Mucosa of stomach (tissue), 1 donor: ENCODE results near the gene DHODH.
A peak's percentile ranks its signal among the peaks of the same experiment; 100 is the strongest.

Experiments used
- H3K27me3 ChIP-seq: one replicate; pipeline ENCODE4 v1.7.0; 2013; ENCODE audit warnings: mild to moderate bottlenecking, low read length; ENCODE audit not compliant: control insufficient read depth, insufficient read depth
- H3K36me3 ChIP-seq: one replicate; pipeline ENCODE4 v1.7.0; 2013; ENCODE audit warnings: low read length; ENCODE audit not compliant: control insufficient read depth, insufficient read depth
- H3K4me1 ChIP-seq: one replicate; pipeline ENCODE4 v1.7.0; 2013; ENCODE audit warnings: mild to moderate bottlenecking, low read length; ENCODE audit not compliant: control insufficient read depth, insufficient read depth
- H3K4me3 ChIP-seq: one replicate; pipeline ENCODE4 v1.7.0; 2013; ENCODE audit warnings: low read length
- H3K9ac ChIP-seq: one replicate; pipeline ENCODE4 v1.7.0; 2013; ENCODE audit warnings: mild to moderate bottlenecking, low read length, moderate library complexity
- H3K9me3 ChIP-seq: one replicate; pipeline ENCODE4 v1.7.0; 2013; ENCODE audit warnings: mild to moderate bottlenecking, low read length, moderate library complexity; ENCODE audit not compliant: control insufficient read depth
- donor health status: Pancreatic carcinoma.

Gene DHODH

DNA sequence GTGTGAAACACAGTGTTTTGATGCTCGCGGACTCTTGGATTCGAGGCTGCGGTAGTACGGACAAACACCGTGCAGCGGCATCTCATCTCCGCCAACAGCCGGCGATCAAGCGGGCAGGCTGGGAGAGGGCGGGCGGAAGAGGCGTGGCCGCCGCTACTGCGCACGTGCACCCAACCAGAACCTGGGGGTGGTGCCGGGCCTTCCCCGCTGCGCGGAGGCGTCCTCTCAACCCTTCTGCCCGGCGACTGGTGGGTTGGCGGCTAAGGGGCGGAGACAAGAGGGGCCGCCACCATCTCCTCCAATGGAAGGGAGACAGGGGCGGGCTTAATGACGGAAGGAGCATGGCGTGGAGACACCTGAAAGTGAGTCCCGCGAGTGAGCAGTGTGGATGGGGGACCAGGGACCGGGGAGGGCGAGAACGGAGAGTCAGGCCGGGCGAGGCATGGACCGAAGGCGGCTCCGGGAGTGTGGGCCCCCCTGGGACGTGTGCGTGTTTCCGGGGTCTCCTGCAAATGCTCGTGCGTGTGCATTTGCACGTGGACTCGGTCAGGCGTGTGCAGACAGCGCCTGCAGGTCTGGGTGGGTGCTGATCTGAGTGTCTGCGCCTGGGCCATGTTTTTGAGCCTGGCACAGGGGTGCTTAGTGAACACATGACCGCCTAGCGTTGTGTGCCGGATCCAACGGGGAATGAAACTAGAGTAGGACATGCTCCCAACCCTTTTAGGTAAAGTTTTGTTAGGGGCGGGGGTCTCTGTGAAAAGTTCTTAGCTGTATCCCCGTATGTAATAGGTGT is at the start of gene DHODH:
Gene DHODH, plus strand, starts transcription at position 321 of the 793 bp plus-strand sequence. Its CDS starts 21 bp downstream, at position 342.
- peaks cover 8% of the 10 kb centered on the region for H3K4me1 ChIP-seq
- peak within 1 kb of the TSS; percentile 92 for H3K4me3 ChIP-seq
- peak within 1 kb of the TSS; percentile 61 for H3K9ac ChIP-seq
- H3K36me3 ChIP-seq, result no peaks in the 10 kb centered on the region
- no peaks in the 10 kb centered on the region for H3K9me3 ChIP-seq
- H3K27me3 ChIP-seq, result no peaks in the 10 kb centered on the region

DNA sequence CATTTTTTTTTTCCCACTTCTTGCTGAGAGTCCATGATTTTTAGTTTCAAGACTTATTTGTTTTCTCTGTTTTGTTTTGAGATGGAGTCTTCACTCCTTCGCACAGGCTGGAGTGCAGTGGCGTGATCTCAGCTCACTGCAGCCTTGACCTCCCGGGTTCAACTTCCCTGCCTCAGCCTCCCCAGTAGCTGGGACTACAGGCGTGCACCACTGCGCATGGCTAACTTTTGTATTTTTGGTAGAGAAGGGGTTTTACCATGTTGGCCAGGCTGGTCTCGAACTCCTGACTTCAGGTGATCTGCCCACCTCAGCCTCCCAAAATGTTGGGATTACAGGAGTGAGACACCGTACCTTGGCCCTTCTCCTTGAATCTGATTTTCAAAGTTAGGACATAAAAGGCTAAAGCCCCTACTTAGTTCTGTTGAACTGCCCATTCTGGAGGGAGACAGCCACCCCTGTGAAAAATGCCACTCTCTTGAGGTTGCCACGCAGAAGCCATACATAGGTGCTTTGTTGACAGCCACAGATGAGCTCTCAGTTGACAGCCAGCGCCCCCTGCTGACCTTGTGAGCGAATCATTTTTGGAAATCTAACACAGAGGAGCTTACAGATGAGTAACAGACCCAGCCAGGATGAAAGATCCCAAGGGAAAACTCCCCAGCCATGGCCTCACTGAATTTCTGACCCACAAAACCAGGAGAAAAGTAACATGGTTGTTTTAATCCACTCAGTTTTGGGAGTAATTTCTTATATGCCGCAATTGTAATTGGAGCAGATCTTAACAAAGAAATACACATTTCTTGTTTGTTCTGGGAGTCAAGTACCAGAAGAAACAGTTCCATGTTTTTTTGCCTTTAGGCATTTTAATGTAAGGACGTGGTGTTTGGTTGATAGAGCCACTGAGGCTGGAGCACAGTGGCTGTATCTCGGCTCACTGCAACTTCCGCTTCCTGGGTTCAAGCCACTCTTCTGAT is 47.2 kb upstream of the DHODH start:
- no peaks in the 10 kb centered on the region for H3K9me3 ChIP-seq
- no peak overlapping the region for H3K9ac ChIP-seq
- no peaks in the 10 kb centered on the region for H3K4me1 ChIP-seq
- no peak overlapping the region for H3K4me3 ChIP-seq
- H3K36me3 ChIP-seq, result no peaks in the 10 kb centered on the region
- H3K27me3 ChIP-seq, result no peaks in the 10 kb centered on the region

- H3K36me3 ChIP-seq, result no peaks in the 10 kb centered on the region
Measured at GRCh38 chr16:71963125-71963875, 45.2 kb upstream of the DHODH start.

DNA sequence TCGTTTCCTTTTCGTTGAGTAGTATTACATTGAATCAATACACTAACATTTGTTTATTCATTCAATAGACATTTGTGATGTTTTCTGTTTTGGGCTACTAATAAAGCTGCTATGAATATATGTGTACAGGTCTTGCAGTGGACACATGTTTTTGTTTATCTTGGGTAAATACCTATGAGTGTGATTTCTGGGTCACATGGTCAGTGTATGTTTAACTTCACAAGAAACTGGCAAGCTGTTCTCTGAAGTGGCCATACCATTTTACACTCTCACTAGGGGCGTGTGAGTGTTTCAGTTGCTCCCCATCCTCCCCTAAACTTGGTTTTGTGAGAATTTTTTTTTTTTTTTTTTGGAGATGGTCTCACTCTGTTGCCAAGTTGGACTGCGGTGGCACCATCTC is 43.3 kb upstream of the DHODH start:
- H3K9ac ChIP-seq, result no peak overlapping the region
- no peaks in the 10 kb centered on the region for H3K36me3 ChIP-seq
- no peak overlapping the region for H3K4me3 ChIP-seq
- H3K27me3 ChIP-seq, result no peaks in the 10 kb centered on the region
- no peaks in the 10 kb centered on the region for H3K4me1 ChIP-seq
- no peaks in the 10 kb centered on the region for H3K9me3 ChIP-seq

More at GRCh38 chr16:71963125-71963875, 45.2 kb upstream of the DHODH start:
- Histone ChIP-seq H3K9me3 (no peaks in the 10 kb centered on the region), H3K27me3 (no peaks in the 10 kb centered on the region), H3K4me3 (no peak overlapping the region), H3K9ac (no peak overlapping the region), H3K4me1 (no peaks in the 10 kb centered on the region)

- Histone ChIP-seq H3K9me3 (no peaks in the 10 kb centered on the region), H3K4me3 (no peak overlapping the region), H3K27me3 (no peaks in the 10 kb centered on the region), H3K9ac (no peak overlapping the region), H3K36me3 (no peaks in the 10 kb centered on the region), H3K4me1 (no peaks in the 10 kb centered on the region)
Measured at GRCh38 chr16:71966932-71967331, 41.6 kb upstream of the DHODH start.

GRCh38 chr16:71969353-71969752 is 39.2 kb upstream of the DHODH start:
- Histone ChIP-seq H3K36me3 (no peaks in the 10 kb centered on the region), H3K9ac (no peak overlapping the region), H3K9me3 (no peaks in the 10 kb centered on the region), H3K4me3 (no peak overlapping the region), H3K4me1 (peaks cover 6% of the 10 kb centered on the region), H3K27me3 (no peaks in the 10 kb centered on the region)

- peaks cover 6% of the 10 kb centered on the region for H3K4me1 ChIP-seq
- H3K27me3 ChIP-seq, result no peaks in the 10 kb centered on the region
- H3K9ac ChIP-seq, result no peak overlapping the region
- no peaks in the 10 kb centered on the region for H3K9me3 ChIP-seq
- H3K4me3 ChIP-seq, result no peak overlapping the region
- no peaks in the 10 kb centered on the region for H3K36me3 ChIP-seq
Measured at GRCh38 chr16:71971571-71971970, 37.0 kb upstream of the DHODH start.

- H3K4me3 ChIP-seq, result no peak overlapping the region
- H3K4me1 ChIP-seq, result peaks cover 6% of the 10 kb centered on the region
- H3K27me3 ChIP-seq, result no peaks in the 10 kb centered on the region
- no peaks in the 10 kb centered on the region for H3K9me3 ChIP-seq
- no peaks in the 10 kb centered on the region for H3K36me3 ChIP-seq
- H3K9ac ChIP-seq, result no peak overlapping the region
Measured at GRCh38 chr16:71972356-71972755, 36.2 kb upstream of the DHODH start.

- peaks cover 6% of the 10 kb centered on the region for H3K4me1 ChIP-seq
- no peaks in the 10 kb centered on the region for H3K36me3 ChIP-seq
- H3K9me3 ChIP-seq, result no peaks in the 10 kb centered on the region
- no peak overlapping the region for H3K4me3 ChIP-seq
- H3K9ac ChIP-seq, result no peak overlapping the region
- H3K27me3 ChIP-seq, result no peaks in the 10 kb centered on the region
Measured at GRCh38 chr16:71973001-71973400, 35.5 kb upstream of the DHODH start.

DNA sequence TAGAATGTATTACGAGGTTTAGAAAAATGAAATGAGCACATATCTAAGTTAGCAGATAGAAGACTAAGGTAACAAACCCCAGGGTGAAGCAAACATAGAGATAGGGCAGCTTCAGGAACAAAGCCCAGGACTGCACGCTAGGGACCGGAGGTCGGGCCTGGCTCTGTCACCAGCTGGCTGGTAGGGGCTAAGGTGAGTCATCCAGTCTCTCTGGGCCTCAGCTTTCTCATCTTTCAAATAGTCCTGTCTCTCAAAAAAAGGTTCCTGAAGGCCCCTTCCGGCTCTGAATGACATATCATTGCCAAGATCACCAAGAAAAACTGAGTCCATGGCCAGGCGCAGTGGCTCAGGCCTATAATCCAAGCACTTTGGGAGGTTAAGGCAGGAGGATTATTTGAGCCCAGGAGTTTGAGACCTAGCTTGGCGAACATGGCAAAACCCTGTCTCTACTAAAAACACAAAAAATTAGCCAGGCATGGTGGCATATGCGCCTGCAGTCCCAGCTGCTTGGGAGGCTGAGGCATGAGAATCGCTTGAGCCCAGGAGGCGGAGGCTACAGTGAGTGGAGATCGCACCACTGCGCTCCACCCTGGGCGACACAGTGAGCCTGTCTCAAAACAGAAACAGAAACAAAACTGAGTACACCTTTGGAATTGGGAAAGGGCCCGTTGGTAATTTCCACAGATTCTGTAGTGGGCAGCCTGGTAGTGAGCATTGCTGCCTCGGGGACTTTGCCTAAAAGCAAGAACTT is 34.3 kb upstream of the DHODH start:
- Histone ChIP-seq H3K36me3 (no peaks in the 10 kb centered on the region), H3K4me3 (no peak overlapping the region), H3K9ac (no peak overlapping the region), H3K27me3 (no peaks in the 10 kb centered on the region), H3K4me1 (peaks cover 6% of the 10 kb centered on the region), H3K9me3 (no peaks in the 10 kb centered on the region)

- Histone ChIP-seq H3K4me3 (no peak overlapping the region), H3K9me3 (no peaks in the 10 kb centered on the region), H3K36me3 (no peaks in the 10 kb centered on the region), H3K9ac (no peak overlapping the region), H3K4me1 (no peaks in the 10 kb centered on the region), H3K27me3 (no peaks in the 10 kb centered on the region)
Measured at GRCh38 chr16:71985262-71985974, 23.1 kb upstream of the DHODH start.
